HPDE6-E6E7 (cell line): ENCODE measurements around the gene ZNF580.
A peak's percentile ranks its signal among the peaks of the same experiment; 100 is the strongest.

ENCODE experiments used
- DNase-seq: peaks from one replicate; pipeline ENCODE4 v3.0.0; 2011; ENCODE audit warnings: missing footprints; ENCODE audit errors: extremely low spot score

The ZNF580 gene

GRCh38 chr19:55605637-55606470 is 34.9 kb upstream of the ZNF580 start, which contains the start of gene ZNF865:
Gene ZNF865, plus strand, starts transcription at chr19:55605647. Its CDS starts 7,972 bp downstream, at chr19:55613619.
- DNase-seq = peak; percentile 72

GRCh38 chr19:55606471-55606787 is 34.4 kb upstream of the ZNF580 start:
- no peak for DNase-seq

- DNase-seq = no peak
Observed at GRCh38 chr19:55606817-55607216, 34.0 kb upstream of the ZNF580 start.

- DNase-seq = no peak
Observed at GRCh38 chr19:55609326-55609725, 31.5 kb upstream of the ZNF580 start.

GRCh38 chr19:55611300-55611982 is 29.4 kb upstream of the ZNF580 start:
- no peak for DNase-seq

GRCh38 chr19:55611983-55612645 is 28.7 kb upstream of the ZNF580 start:
- no peak for DNase-seq

- DNase-seq = no peak
Observed at GRCh38 chr19:55613396-55613795, 27.4 kb upstream of the ZNF580 start.

GRCh38 chr19:55613930-55614710 is 26.7 kb upstream of the ZNF580 start:
- no peak for DNase-seq

- no peak for DNase-seq
Observed at GRCh38 chr19:55614711-55615542, 25.9 kb upstream of the ZNF580 start.

- DNase-seq = no peak
Observed at GRCh38 chr19:55615543-55616394, 25.0 kb upstream of the ZNF580 start.

- no peak for DNase-seq
Observed at GRCh38 chr19:55616395-55616875, 24.4 kb upstream of the ZNF580 start.

GRCh38 chr19:55617426-55617825 is 23.4 kb upstream of the ZNF580 start:
- DNase-seq = no peak

GRCh38 chr19:55618426-55618825 is 22.4 kb upstream of the ZNF580 start:
- no peak for DNase-seq

- DNase-seq = no peak
Observed at GRCh38 chr19:55619286-55619685, 21.5 kb upstream of the ZNF580 start.

GRCh38 chr19:55620410-55621204 is 20.2 kb upstream of the ZNF580 start:
- DNase-seq = no peak

GRCh38 chr19:55621205-55621672 is 19.6 kb upstream of the ZNF580 start:
- DNase-seq = no peak

- DNase-seq = no peak
Observed at GRCh38 chr19:55621673-55622231, 19.1 kb upstream of the ZNF580 start.

- DNase-seq = no peak
Observed at GRCh38 chr19:55622242-55622969, 18.4 kb upstream of the ZNF580 start.
